Central memory CD4-positive, alpha-beta T cell (primary cell): ENCODE measurements around the gene BABAM1.

Experiments used
- DNase-seq: peaks from one replicate; pipeline ENCODE4 v3.0.0; 2022

BABAM1 gene

GRCh38 chr19:17304386-17305215, 37.4 kb downstream of the BABAM1 start:
- DNase-seq: no peak

GRCh38 chr19:17305216-17305516, 37.9 kb downstream of the BABAM1 start:
- DNase-seq: no peak

GRCh38 chr19:17305517-17306284, 38.5 kb downstream of the BABAM1 start, which contains the start of gene MRPL34:
TSS of gene MRPL34 (plus strand) at chr19:17305872. CDS start at chr19:17305893, 21 bp downstream.
- peak; percentile 96 for DNase-seq

GRCh38 chr19:17306285-17306714, 39.1 kb downstream of the BABAM1 start:
- no peak for DNase-seq

- no peak for DNase-seq
Measured at GRCh38 chr19:17307876-17308377, 40.7 kb downstream of the BABAM1 start.

GRCh38 chr19:17309198-17309964, 42.1 kb downstream of the BABAM1 start, which contains the start of gene DDA1:
TSS of gene DDA1 (plus strand) at chr19:17309563. CDS start at chr19:17309655, 92 bp downstream.
- peak; percentile 99 for DNase-seq

GRCh38 chr19:17309965-17310461, 42.8 kb downstream of the BABAM1 start:
- DNase-seq: no peak

GRCh38 chr19:17311455-17312188, 44.4 kb downstream of the BABAM1 start:
- no peak for DNase-seq

GRCh38 chr19:17312189-17313113, 45.2 kb downstream of the BABAM1 start:
- no peak for DNase-seq

- no peak for DNase-seq
Measured at GRCh38 chr19:17314007-17314593, 46.9 kb downstream of the BABAM1 start.

- DNase-seq: no peak
Measured at GRCh38 chr19:17318966-17319365, 51.7 kb downstream of the BABAM1 start.

- no peak for DNase-seq
Measured at GRCh38 chr19:17319473-17320238, 52.4 kb downstream of the BABAM1 start.

- DNase-seq: no peak
Measured at GRCh38 chr19:17320435-17320834, 53.2 kb downstream of the BABAM1 start.

GRCh38 chr19:17321655-17322489, 54.6 kb downstream of the BABAM1 start:
- no peak for DNase-seq

GRCh38 chr19:17322854-17323253, 55.6 kb downstream of the BABAM1 start:
- DNase-seq: no peak

GRCh38 chr19:17323300-17323963, 56.2 kb downstream of the BABAM1 start:
- no peak for DNase-seq

- no peak for DNase-seq
Measured at GRCh38 chr19:17323964-17324332, 56.7 kb downstream of the BABAM1 start.
